Cardiac muscle cell (in vitro differentiated cells and primary cell): ENCODE measurements around the gene DLG2. TPM values are rescaled to one million over a fixed set of nuclear protein-coding genes. Genes with fewer than 3 reads are reported as not detected.
"Not testable (repeated sequence)": the region's sequence is repeated elsewhere in the genome, so short reads cannot be mapped to it uniquely, and the experiment has no call there.

Experiments
- DNase-seq, 2 donors: peaks; one replicate each; pipeline versions ENCODE4 v3.0.0 to v3.0.0-alpha.2; 2010 to 2017; ENCODE audit warnings: low read depth in 1 of 2, low spot score in 1 of 2
- H3K27ac ChIP-seq: fragments of 200-600 bp; sonication (generic); 2 replicates; pipeline ENCODE4 v1.5.1; 2016
- H3K27me3 ChIP-seq: fragments of 200-600 bp; sonication (generic); 2 replicates; pipeline ENCODE4 v1.6.0; 2016; ENCODE audit warnings: control low read depth
- H3K36me3 ChIP-seq: fragments of 200-600 bp; sonication (generic); 2 replicates; pipeline ENCODE4 v1.5.1; 2016; ENCODE audit warnings: control low read depth
- H3K4me1 ChIP-seq: fragments of 200-600 bp; sonication (generic); 2 replicates; pipeline ENCODE4 v1.8.1; 2017; ENCODE audit warnings: low read depth, mild to moderate bottlenecking, mixed run types
- H3K4me3 ChIP-seq: fragments of 200-600 bp; sonication (generic); 2 replicates; pipeline ENCODE4 v1.5.1; 2016; ENCODE audit warnings: mild to moderate bottlenecking
- H3K9me3 ChIP-seq: fragments of 200-600 bp; sonication (generic); 2 replicates; pipeline ENCODE4 v1.5.1; 2017; ENCODE audit warnings: low read depth, mild to moderate bottlenecking, control low read depth
- polyA plus RNA-seq: library from polyadenylated mRNA; unstranded; fragments of >200 nt; fragmentation: Nextera tagmentation; extraction: Ambion mirVana; gene quantifications from 2 replicates; pipeline ENCODE4 v1.2.1, GENCODE V29; 2016
- total RNA-seq: library from RNA; depleted of rRNA; stranded (reverse); fragments of >200 nt; gene quantifications from 2 replicates; pipeline ENCODE4 v1.2.3, GENCODE V29; 2016
- TF ChIP-seq, protein P1 (sequence below): IDR thresholded peaks from 2 replicates; pipeline ENCODE4 v1.5.1; 2012; ENCODE audit warnings: low read depth, mild to moderate bottlenecking, low read length

Gene DLG2
- total and polyA plus RNA-seq, 2 experiments from 2014 or later = 3.5 to 15.9 TPM

DNA sequence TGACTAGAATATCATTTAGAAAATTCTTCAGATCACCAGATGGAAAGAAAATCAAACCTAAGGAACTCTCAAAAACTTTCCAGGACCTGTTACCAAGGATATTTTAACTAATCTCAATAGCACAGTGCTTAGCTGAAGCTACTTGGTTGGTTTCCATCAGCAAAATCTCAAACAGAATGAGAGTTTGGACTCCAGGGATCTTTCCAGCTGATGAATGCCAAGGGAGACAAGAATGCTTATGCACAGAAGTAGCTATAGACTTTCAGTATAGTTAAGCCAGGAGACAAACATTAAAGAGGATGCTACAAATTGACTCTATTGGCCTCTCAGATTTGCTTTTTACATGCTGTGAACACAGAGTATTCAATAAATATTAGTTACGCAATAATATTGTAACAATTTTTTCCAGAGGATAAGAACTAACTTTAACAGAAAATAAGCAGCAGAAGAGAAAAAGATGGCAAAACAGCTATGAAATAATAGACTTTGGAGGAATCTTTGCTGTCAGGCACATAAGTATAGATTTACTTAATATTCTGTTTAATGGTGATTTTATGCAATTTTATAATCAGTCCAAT lies 331.4 kb downstream of the DLG2 start:
- H3K36me3 ChIP-seq = no peaks in the 10 kb centered on the region

DNA sequence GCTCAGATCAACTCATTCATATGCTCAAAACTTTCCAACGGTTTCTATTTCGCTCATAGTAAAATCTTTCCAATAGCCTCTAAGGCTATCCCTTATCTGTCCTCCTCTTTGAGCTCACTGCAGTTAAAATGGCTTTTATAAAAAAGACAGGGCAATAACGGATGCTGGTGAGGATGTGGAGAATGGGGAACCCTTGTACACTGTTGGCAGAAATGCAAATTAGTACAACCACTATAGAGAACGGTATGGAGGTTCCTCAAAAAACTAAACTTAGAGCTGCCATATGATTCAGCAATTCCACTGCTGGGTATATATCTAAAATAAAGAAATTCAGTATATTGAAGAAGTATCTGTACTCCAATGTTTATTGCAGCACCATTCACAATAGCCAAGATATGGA lies 345.6 kb downstream of the DLG2 start:
- H3K36me3 ChIP-seq = no peaks in the 10 kb centered on the region
- H3K4me3 ChIP-seq = no peak overlapping the region
- TF ChIP-seq, protein P1, sequence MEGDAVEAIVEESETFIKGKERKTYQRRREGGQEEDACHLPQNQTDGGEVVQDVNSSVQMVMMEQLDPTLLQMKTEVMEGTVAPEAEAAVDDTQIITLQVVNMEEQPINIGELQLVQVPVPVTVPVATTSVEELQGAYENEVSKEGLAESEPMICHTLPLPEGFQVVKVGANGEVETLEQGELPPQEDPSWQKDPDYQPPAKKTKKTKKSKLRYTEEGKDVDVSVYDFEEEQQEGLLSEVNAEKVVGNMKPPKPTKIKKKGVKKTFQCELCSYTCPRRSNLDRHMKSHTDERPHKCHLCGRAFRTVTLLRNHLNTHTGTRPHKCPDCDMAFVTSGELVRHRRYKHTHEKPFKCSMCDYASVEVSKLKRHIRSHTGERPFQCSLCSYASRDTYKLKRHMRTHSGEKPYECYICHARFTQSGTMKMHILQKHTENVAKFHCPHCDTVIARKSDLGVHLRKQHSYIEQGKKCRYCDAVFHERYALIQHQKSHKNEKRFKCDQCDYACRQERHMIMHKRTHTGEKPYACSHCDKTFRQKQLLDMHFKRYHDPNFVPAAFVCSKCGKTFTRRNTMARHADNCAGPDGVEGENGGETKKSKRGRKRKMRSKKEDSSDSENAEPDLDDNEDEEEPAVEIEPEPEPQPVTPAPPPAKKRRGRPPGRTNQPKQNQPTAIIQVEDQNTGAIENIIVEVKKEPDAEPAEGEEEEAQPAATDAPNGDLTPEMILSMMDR = no peak
- no peak overlapping the region for H3K27ac ChIP-seq
- H3K27me3 ChIP-seq = no peaks in the 10 kb centered on the region
- DNase-seq = no peak
- H3K9me3 ChIP-seq = no peaks in the 10 kb centered on the region
- H3K4me1 ChIP-seq = no peaks in the 10 kb centered on the region

More for the DNA sequence above, 331.4 kb downstream of the DLG2 start:
- no peaks in the 10 kb centered on the region for H3K4me1 ChIP-seq
- TF ChIP-seq, protein P1 = no peak
- no peaks in the 10 kb centered on the region for H3K27me3 ChIP-seq
- H3K9me3 ChIP-seq = no peaks in the 10 kb centered on the region
- H3K4me3 ChIP-seq = no peak overlapping the region
- H3K27ac ChIP-seq = no peak overlapping the region
- no peak for DNase-seq

- TF ChIP-seq, protein P1 = no peak
- Histone ChIP-seq H3K27me3 (no peaks in the 10 kb centered on the region), H3K4me3 (no peak overlapping the region), H3K27ac (no peak overlapping the region), H3K4me1 (no peaks in the 10 kb centered on the region), H3K36me3 (no peaks in the 10 kb centered on the region), H3K9me3 (no peaks in the 10 kb centered on the region)
- DNase-seq = no peak
Observed at GRCh38 chr11:85279267-85279666, 347.9 kb downstream of the DLG2 start.

- no peaks in the 10 kb centered on the region for H3K27me3 ChIP-seq
- H3K4me3 ChIP-seq = no peak overlapping the region
- H3K4me1 ChIP-seq = no peaks in the 10 kb centered on the region
- no peaks in the 10 kb centered on the region for H3K36me3 ChIP-seq
- H3K9me3 ChIP-seq = no peaks in the 10 kb centered on the region
- no peak for DNase-seq
- TF ChIP-seq, protein P1 = no peak
- no peak overlapping the region for H3K27ac ChIP-seq
Observed at GRCh38 chr11:85277693-85278092, 349.5 kb downstream of the DLG2 start.

GRCh38 chr11:85276332-85276731 lies 350.8 kb downstream of the DLG2 start:
- Histone ChIP-seq H3K27me3 (no peaks in the 10 kb centered on the region), H3K36me3 (no peaks in the 10 kb centered on the region), H3K9me3 (no peaks in the 10 kb centered on the region), H3K27ac (no peak overlapping the region), H3K4me1 (no peaks in the 10 kb centered on the region), H3K4me3 (no peak overlapping the region)
- TF ChIP-seq, protein P1 = no peak
- DNase-seq = no peak

DNA sequence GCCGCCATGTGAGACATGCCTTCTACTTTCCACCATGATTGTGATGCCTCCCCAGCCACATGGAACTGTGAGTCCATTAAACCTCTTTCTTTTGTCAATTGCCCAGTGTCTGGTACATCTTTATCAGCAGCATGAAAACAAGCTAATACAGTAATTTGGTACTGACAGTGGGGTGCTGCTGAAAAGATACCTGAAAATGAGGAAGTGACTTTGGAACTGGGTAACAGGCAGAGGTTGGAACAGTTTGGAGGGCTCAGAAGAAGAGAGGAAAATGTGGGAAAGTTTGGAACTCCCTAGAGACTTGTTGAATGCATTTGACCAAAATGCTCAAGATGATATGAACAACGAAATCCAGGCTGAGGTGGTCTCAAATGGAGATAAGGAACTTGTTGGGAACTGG lies 356.8 kb downstream of the DLG2 start:
- peaks cover 12% of the 10 kb centered on the region for H3K4me1 ChIP-seq
- not testable (repeated sequence) for DNase-seq, H3K27ac ChIP-seq, H3K27me3 ChIP-seq, H3K4me3 ChIP-seq, H3K9me3 ChIP-seq, H3K36me3 ChIP-seq
